NCI-H1092 (cell line): ENCODE data around the gene KBTBD2.
A peak's percentile ranks its signal among the peaks of the same experiment; 100 is the strongest.
"Not testable (repeated sequence)": the region's sequence is repeated elsewhere in the genome, so short reads cannot be mapped to it uniquely, and the experiment has no call there.

Experiments used
- DNase-seq: peaks from one replicate; lab custom pipeline; 2025; lab: John Stamatoyannopoulos, UW

The KBTBD2 gene

GRCh38 chr7:32891043-32891799 lies at the start of gene KBTBD2:
TSS of gene KBTBD2 (minus strand) at chr7:32891760. CDS start at chr7:32879604, 12,156 bp downstream.
- peak; percentile 87 for DNase-seq

- no peak for DNase-seq
Measured at GRCh38 chr7:32941181-32941580, 49.6 kb upstream of the KBTBD2 start.

DNA sequence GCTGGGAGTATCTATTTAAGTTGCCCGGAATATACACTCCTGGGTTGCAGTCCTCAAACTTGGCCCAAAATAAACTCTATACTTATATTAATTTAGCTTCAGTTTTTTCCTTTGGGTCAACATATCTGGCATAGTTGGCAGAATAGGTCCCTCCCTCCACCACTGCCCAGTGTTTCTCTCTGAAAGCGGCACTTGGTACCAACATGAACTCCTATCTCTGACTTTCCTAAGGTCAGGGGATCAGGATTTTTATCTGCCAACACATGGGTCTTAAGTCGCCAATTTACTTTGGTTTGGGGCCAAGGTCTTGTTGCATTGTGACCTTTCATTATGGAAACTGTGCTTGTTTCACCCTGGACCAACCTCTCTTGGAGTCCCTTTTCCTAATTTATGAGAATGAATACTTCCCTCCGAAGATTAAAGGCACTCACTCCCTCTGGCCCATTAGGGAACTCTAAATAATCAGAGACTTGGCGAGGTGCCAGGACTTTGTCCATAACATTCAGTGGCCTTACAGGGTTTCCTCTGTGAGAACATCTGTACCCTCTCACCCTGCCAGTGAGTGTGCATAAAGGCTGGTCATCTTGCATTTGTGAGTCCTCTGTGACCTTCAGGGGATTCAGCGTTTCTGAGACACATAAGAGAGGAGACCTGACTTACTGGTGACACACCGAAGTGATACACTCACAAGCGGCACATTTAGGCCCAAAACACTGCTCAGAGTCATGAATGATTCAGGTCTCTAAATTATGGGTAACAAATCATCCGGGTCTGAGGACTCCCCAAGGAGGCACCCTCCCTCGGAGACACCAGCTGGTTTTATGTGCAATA lies 46.0 kb upstream of the KBTBD2 start:
- peak; percentile 70 for DNase-seq

DNA sequence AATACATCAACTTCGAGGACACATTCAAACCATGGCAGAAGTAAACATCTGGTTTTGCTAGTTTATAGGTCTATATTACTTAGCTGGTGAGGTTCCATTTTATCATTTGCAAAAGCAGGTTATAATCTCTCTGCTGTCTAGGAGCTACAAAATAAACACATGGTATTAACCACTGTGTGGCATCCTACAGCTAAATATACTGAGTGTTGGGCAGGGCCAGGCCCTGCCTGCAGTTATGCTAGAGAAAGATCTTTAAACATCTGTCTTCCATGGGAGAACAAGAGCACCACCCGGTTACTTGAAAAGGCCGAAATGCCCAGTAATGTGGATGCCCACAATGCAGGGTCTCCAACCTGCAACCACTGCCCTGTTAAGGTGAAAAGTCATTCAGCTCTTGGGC lies 45.1 kb upstream of the KBTBD2 start:
- no peak for DNase-seq

DNA sequence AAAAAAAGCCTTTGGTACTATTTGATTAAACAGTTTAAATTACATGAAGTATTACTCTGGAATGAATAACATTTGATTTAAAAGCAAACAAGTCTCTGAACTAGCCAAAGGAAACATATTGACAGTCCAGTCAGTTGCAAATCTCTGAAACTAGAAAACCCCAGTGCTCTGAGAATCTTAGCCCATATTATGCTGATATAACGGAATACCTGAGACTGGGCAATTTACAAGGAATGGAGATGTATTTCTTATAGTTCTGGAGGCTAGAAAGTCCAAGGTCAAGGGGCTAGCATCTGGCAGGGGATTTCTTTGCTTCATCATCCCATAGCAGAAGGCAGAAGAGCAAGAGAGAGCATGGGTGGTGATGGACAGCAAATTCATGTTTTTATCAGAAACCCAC lies 44.0 kb upstream of the KBTBD2 start:
- no peak for DNase-seq

DNA sequence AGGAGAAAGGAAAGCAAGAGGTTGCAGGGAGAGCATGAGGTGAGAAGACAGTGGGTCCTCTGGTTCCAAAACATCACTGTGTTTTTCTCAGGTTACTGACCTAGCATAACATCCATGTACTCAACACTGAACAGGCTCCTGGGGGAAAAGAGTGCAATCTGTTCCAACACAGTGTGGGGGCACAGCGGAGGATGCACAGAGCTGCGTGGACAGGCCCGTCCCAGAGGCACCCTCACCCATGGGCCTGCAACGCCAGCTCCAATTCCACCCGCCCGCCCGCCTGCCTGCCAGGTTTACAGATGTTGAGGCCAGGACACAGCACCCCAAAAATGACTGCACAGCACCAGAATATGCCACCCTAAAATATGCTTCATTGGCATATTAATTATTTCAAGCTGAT lies 38.8 kb upstream of the KBTBD2 start:
- no peak for DNase-seq

GRCh38 chr7:32929430-32930143 lies 38.0 kb upstream of the KBTBD2 start:
- DNase-seq = no peak

- DNase-seq = no peak
Measured at GRCh38 chr7:32928785-32929298, 37.3 kb upstream of the KBTBD2 start.

DNA sequence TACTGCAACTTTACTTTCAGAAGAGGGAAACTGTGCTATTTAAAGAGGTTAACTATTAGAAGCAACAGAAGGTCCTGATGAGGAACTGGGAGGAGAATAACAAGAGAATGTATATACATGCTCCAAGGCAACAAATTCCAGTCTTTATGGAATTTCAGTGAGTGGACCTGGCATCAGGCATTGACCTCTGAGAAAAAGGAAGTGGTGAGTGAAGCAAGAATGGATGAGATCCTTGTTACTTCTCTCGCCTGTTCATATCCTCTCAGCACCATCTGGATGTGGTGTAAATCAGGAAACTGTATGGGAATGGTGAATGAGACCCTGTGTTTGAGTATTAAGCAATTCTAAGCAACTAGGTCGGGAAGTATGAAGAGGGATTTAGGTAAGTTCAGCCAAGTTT lies 30.3 kb upstream of the KBTBD2 start:
- DNase-seq = no peak

GRCh38 chr7:32916994-32917393 lies 25.4 kb upstream of the KBTBD2 start:
- not testable (repeated sequence) for DNase-seq

DNA sequence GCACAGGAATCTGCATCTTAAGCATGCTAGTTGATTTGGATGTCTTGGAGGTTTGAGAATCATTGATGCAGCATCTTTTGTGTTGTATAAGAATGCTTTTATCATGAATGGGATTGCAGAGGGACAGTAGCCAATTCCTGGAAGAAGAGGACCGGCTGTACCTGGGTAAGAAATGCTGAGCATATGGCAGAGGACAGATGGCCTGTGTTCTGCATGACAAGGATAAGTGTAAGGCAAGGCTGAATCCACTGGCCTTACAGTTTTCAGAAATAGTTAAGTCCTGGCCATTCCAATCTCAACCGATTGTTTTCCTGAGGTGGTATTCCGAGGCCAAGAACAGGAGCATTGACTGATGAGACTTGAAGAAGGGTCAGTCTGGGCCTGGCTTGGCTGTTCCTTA lies 24.4 kb upstream of the KBTBD2 start:
- DNase-seq = no peak

DNA sequence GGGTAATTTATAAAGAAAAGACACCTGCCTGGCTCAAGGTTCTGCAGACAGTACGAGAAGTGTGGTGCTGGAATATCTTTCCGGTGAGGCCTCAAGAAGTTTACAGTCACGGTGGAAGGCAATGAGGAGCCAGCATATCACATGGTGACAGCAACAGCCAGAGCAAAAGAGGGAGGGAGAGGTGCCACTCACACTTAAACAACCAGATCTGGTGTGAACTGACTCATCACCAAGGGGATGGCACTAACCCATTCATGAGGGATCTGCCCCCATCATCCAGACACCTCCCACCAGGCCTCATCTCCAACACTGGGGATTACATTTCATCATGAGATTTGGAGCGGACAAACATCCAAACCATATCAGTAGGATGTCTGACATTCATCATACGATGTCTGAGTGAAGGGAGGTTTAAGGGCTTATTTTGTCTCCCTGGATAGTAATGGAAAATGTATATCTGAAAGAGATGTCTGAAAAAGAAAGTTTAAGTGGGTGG lies 23.5 kb upstream of the KBTBD2 start:
- no peak for DNase-seq

GRCh38 chr7:32914184-32914583 lies 22.6 kb upstream of the KBTBD2 start:
- DNase-seq = no peak

- DNase-seq = no peak
Measured at GRCh38 chr7:32910195-32910594, 18.6 kb upstream of the KBTBD2 start.

DNA sequence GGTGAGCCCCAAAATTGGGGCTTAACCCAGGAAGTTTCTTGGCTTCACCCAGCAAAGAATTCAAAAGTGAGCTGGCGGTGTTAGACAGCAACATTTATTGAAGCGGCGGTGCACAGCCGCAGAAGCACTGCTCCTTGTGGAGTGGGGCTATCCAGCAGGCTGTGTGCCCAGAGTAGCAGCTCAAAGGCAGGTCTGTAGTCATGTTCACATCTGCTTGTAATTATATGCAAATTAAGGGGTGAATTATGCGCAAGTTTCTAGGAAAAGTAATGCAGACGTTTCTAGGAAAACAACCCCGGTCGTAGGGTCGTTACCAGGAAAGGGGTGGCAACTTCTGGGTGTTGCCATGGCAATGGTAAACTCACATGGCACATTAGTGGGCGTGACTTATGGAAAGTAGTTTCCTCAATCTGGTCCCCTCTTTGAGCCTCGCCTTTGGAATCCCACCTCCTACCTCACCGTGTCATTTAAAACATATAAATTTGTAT lies 13.7 kb upstream of the KBTBD2 start:
- no peak for DNase-seq

GRCh38 chr7:32901629-32902028 lies 10.1 kb upstream of the KBTBD2 start:
- DNase-seq = no peak

- DNase-seq = no peak
Measured at GRCh38 chr7:32900433-32900995, 9.0 kb upstream of the KBTBD2 start.

DNA sequence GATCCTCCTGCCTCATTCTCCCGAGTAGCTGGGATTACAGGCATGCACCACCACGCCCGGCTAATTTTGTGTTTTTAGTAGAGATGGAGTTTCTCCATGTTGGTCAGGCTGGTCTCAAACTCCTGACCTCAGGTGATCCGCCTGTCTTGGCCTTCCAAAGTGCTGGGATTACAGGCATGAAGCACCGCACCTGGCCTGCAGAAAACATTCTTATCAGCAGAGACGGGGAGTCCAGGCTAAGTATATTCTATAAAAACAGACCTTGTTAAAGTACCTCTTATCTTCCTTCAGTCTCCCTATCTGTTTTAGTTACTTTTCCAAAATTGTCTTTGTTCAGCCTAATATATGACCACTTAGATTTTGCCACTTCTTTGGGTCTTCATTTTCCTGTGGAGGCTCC lies 5.8 kb upstream of the KBTBD2 start:
- DNase-seq = not testable (repeated sequence)

- no peak for DNase-seq
Measured at GRCh38 chr7:32896564-32897347, 5.2 kb upstream of the KBTBD2 start.

DNA sequence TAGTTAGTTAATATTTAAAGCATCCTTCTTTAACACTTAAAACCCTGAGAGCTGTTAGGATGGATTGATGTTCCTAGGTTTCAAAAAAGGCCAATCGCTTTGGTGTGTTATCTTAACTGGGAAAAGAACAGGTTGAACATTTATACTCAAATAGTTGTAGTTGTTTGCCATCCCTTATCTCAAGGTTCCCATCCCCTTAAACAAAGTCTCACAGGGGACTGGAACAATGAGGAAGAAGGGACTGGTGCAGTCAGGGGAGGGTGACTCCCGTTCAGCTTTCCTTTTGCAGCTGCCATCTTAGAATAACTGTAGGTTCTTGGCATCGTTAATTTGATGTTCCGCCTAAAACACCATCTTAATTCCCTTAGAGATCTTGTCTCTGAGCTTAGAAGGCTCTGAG lies 2.6 kb upstream of the KBTBD2 start:
- no peak for DNase-seq

DNA sequence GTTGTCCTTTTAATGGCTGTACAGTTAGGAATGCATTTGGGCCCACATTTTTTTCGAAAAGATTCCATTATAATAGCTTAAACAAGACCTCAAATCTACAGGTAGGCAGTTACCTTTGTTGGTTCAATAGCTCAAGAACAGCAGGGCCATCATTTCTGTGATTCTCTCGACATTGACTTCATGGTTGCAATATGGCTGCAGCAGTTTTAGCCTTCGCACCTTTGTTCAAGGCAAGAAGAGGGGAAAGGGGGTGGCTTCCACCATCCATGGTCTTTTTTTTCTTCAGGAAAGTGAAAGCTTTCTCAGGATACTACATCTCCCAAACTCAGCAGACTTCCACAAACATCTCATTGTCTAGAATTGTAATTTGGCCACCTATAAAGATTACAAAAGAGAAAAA lies 2.2 kb upstream of the KBTBD2 start:
- no peak for DNase-seq
